Fibroblast of peridontal ligament (primary cell): Measurements from ENCODE around the gene NALCN.

Experiments
- DNase-seq: peaks from one replicate; pipeline ENCODE4 v3.0.0-alpha.2; 2010; ENCODE audit errors: extremely low read depth

The NALCN gene

GRCh38 chr13:101291206-101291605, 125.1 kb downstream of the NALCN start:
- DNase-seq, result peak; percentile 40

GRCh38 chr13:101289764-101290163, 126.5 kb downstream of the NALCN start:
- no peak for DNase-seq

GRCh38 chr13:101283782-101284181, 132.5 kb downstream of the NALCN start:
- no peak for DNase-seq

GRCh38 chr13:101272886-101273285, 143.4 kb downstream of the NALCN start:
- no peak for DNase-seq

GRCh38 chr13:101271681-101272245, 144.5 kb downstream of the NALCN start:
- DNase-seq, result no peak

GRCh38 chr13:101267656-101268055, 148.7 kb downstream of the NALCN start:
- DNase-seq, result peak; percentile 65

GRCh38 chr13:101265934-101266333, 150.4 kb downstream of the NALCN start:
- no peak for DNase-seq

GRCh38 chr13:101264931-101265330, 151.4 kb downstream of the NALCN start:
- DNase-seq, result no peak

- DNase-seq, result no peak
These were observed 154.0 kb downstream of the NALCN start for GRCh38 chr13:101262306-101262705.

GRCh38 chr13:101258509-101258908, 157.8 kb downstream of the NALCN start:
- DNase-seq, result no peak

- peak; percentile 69 for DNase-seq
These were observed 158.2 kb downstream of the NALCN start for GRCh38 chr13:101258071-101258470.

GRCh38 chr13:101248739-101249514, 167.4 kb downstream of the NALCN start:
- DNase-seq, result no peak

GRCh38 chr13:101242720-101243119, 173.6 kb downstream of the NALCN start:
- DNase-seq, result peak; percentile 6

GRCh38 chr13:101238555-101238954, 177.8 kb downstream of the NALCN start:
- DNase-seq, result no peak

- peak; percentile 31 for DNase-seq
These were observed 184.4 kb downstream of the NALCN start for GRCh38 chr13:101231751-101232428.

GRCh38 chr13:101230271-101230890, 185.9 kb downstream of the NALCN start:
- DNase-seq, result no peak

- no peak for DNase-seq
These were observed 196.6 kb downstream of the NALCN start for GRCh38 chr13:101219609-101220265.

GRCh38 chr13:101218484-101218883, 197.8 kb downstream of the NALCN start:
- DNase-seq, result no peak

GRCh38 chr13:101217086-101217485, 199.2 kb downstream of the NALCN start:
- DNase-seq, result peak; percentile 7

- peak; percentile 71 for DNase-seq
These were observed 205.0 kb downstream of the NALCN start for GRCh38 chr13:101211261-101211660.

GRCh38 chr13:101210774-101211173, 205.5 kb downstream of the NALCN start:
- DNase-seq, result no peak
